GM18526 (cell line): ENCODE data around the gene MEDAG.

Experiments
- POLR2A ChIP-seq: IDR thresholded peaks from 3 replicates; pipeline ENCODE4 v1.6.1; 2011; ENCODE audit not compliant: insufficient read length; ENCODE audit errors: extremely low read depth

MEDAG gene

DNA sequence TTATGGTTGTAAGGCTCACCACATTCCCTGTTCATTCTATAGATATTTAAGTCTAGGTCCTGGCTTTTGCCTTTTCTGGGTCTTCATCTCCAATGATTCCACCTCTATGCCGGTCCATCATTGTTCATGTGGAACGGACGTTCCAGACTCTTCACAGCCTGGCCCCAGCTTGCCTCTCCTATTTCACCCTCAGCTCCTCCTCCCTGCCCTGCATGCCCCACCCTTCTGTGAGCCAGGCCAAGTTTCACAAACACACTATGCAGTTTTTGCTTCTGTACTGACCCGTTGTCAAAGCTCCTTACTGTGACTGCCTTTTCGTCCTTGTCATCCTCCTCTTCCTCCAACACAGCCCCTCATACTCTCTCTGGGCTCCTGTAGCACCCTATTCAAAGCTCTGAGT is 57.7 kb downstream of the MEDAG start:
- TF ChIP-seq POLR2A = no peak

DNA sequence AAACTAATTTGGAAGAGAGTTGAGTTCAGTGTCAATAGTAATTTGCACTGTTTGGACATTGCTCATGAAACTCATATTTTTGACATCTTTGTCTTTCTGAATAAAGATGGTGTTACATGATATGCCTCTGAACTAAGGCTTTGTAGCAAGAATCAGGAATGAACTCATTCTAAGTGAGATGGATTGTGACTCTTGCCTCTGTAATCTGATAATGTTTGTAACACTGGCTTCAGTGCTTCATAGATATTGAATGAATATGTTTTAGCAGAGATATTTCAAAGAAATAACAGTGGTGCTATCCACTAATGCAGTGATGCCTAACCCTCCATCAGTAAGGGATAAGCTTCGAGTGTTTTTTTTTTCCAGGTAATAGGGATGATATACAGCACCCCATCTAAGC is 59.3 kb downstream of the MEDAG start:
- TF ChIP-seq POLR2A = no peak

DNA sequence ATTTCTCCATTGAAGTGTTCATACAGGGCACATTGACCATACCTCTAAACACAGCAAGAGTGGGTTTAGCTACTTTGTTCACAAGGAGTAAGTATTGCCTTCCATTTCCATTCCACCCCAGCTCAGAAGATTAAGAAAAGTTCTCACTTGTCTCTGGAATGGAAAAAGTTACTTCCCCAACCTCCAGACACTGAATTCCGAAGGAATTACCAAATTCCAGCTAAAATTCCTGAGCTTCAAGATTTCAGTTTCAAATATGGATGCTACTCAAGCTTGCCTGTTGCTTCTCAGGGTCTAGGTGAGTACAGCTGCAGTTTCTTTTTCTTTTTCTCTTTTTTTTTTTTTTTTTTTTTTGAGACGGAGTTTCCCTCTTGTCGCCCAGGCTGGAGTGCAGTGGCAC is 60.0 kb downstream of the MEDAG start:
- TF ChIP-seq POLR2A = no peak

GRCh38 chr13:30968846-30969245 is 62.8 kb downstream of the MEDAG start:
- no peak for TF ChIP-seq POLR2A

DNA sequence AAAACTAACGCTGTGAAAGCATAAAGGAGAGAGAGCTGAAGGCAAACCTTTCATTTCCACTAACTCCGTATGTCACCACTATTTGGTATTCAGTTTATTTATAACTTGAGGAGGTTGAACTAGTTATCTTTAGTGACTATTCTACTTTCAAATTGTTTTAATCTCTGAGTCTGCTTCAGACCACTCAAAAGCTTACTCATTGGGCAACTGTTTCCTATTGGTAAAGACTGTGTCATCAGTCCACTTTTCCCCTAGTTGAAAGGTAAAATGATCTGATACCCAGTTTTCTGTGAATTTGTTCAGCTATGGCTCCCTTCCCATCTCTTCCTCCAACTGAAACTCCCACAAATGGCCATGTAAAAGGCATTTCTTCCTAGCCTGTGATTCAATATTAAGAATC is 65.5 kb downstream of the MEDAG start:
- TF ChIP-seq POLR2A = no peak

DNA sequence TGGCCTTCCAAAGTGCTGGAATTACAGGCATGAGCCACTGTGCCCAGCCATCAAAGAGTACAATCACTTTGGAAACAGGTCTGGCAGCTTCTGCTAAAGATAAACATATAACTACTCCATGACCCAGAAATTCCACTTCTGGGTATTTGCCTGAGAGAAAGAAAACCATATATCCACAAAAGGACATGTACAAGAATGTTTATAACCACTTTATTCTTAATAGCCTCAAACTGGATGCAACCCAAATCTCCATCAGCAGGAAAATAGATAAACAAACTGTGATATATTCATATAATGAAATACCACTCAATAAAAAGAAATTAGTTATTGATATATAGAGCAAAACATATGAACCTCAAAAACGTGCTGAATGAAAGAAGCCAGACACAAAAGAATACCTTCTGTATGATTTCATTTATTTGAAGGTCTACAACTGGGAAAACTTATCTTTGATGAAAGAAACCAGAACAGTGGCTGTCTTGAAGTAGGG is 66.9 kb downstream of the MEDAG start:
- TF ChIP-seq POLR2A = no peak

- TF ChIP-seq POLR2A = no peak
Observed at GRCh38 chr13:30974350-30974749, 68.3 kb downstream of the MEDAG start.
